Measurements from ENCODE around the gene KIF16B. TPM values are rescaled to one million over a fixed set of nuclear protein-coding genes. Genes with fewer than 3 reads are reported as not detected.

KIF16B gene
- total and polyA plus RNA-seq, 10 of the 15 experiments (the other 5 are each of a cell fraction or from before 2014, with no cell fraction given), result 0.21 to 5.2 (median 3.0) TPM

DNA sequence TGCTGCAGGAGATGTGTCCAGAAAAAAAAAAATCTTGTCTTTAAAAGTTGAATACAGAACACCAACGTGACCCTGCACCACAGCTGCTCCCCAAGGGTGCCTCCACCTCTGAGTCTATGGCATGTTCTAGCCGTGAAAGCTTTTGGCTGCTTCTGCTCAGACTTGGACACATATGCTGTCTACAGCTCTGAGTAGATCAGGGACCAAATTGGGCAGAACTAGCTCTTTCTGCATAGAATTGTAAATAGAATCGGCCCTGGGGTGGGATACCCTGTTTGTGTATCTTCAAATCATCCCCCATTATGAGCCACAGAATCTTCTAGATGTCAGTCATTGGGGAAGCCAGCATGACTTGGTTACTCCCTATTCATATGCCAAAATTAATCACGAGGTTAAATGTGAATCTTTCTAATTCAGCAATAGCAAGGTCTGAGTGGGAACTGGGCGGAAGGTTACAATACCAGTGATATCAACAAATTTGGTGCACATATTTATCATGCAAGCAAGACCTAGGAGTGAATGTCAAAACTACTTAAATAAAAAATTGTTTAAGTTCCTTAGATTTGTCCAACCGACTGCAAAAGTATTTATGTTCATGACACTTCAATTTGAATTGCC is 302.8 kb downstream of the KIF16B start:
- in situ Hi-C loops (cut with MboI), result no loop called here
- no peak for DNase-seq (ENCODE audit: low read depth, low spot score)
- BruUV-seq (replicated peaks), result no TSS peak
- H3K9me3 ChIP-seq (replicated peaks; ENCODE audit: control insufficient read depth, insufficient read depth, low read length), result no peaks in the 10 kb centered on the region; the same call in 2 of the 3 replicates
- H3K9ac ChIP-seq (ENCODE audit: control insufficient read depth, insufficient read depth, low read length), result no peak overlapping the region
- intact Hi-C loops (cut with micrococcal nuclease; ENCODE audit: unreplicated experiment), result loop anchor here (10.0 kb wide), 1 partner anchor 494 kb away; no protein-coding TSS in a partner anchor
- TF ChIP-seq SP1 (IDR thresholded peaks at IDR 0.05; ENCODE audit: low read depth, low read length) (no peak), RAD51 (IDR thresholded peaks at IDR 0.05) (no peak), CBX3 (IDR thresholded peaks at IDR 0.05; ENCODE audit: borderline replicate concordance, low read depth) (no peak), ASH2L (IDR thresholded peaks at IDR 0.05; ENCODE audit: borderline replicate concordance, low read depth) (no peak), ESRRA (IDR thresholded peaks at IDR 0.05; ENCODE audit: low read length) (no peak), SUZ12 (IDR thresholded peaks at IDR 0.05; ENCODE audit: unreplicated experiment) (no peak), YY1 (IDR thresholded peaks at IDR 0.05; ENCODE audit: low read depth, low read length) (no peak)
- no peaks in the 10 kb centered on the region for H3K79me2 ChIP-seq (ENCODE audit: control insufficient read depth, insufficient read depth, low read length)
- 31% methylated on average over 6 of the region's 6 CpGs for WGBS (ENCODE audit: insufficient coverage, insufficient replicate concordance, low lambda C conversion rate, missing lambda C conversion rate)
- RAD21 ChIA-PET (ENCODE audit: unreplicated experiment), result no interaction called here
- SMC1A ChIA-PET (ENCODE audit: uncharacterized antibody, unreplicated experiment), result no interaction called here
- no peaks in the 10 kb centered on the region for H3K27me3 ChIP-seq (replicated peaks in 1 of 2; ENCODE audit: control insufficient read depth in 2 of 2, insufficient read depth in 2 of 2, low read length in 1 of 2)
- CTCF ChIA-PET, result interaction anchor here (1.1 kb wide), 1 partner anchor 32 kb away, joined by 3 read pairs; no protein-coding TSS in a partner anchor
- ATAC-seq, result no peak
- no peak for FAIRE-seq
- H3K36me3 ChIP-seq (ENCODE audit: control insufficient read depth in 2 of 2, insufficient read depth in 2 of 2, low read length in 1 of 2), result no peaks in the 10 kb centered on the region
- POLR2A ChIA-PET, result no interaction called here
- H3K4me3 ChIP-seq, result no peak overlapping the region
- H3K4me2 ChIP-seq (ENCODE audit: control insufficient read depth, insufficient read depth), result no peak overlapping the region
- no peaks in the 10 kb centered on the region for H3K4me1 ChIP-seq (ENCODE audit: control insufficient read depth, insufficient read depth, low read length)
- H3K27ac ChIP-seq (ENCODE audit: control insufficient read depth, insufficient read depth), result no peak overlapping the region
- no peak overlapping the region for H2AFZ ChIP-seq (ENCODE audit: control insufficient read depth, low read depth, low read length)
- H4K20me1 ChIP-seq (ENCODE audit: control insufficient read depth, insufficient read depth), result no peaks in the 10 kb centered on the region

GRCh38 chr20:16267526-16267925 is 305.7 kb downstream of the KIF16B start:
- RAD21 ChIA-PET (ENCODE audit: unreplicated experiment), result no interaction called here
- Histone ChIP-seq H3K79me2 (ENCODE audit: control insufficient read depth, insufficient read depth, low read length) (no peaks in the 10 kb centered on the region), H3K36me3 (ENCODE audit: control insufficient read depth in 2 of 2, insufficient read depth in 2 of 2, low read length in 1 of 2) (no peaks in the 10 kb centered on the region), H2AFZ (ENCODE audit: control insufficient read depth, low read depth, low read length) (no peak overlapping the region), H3K4me2 (ENCODE audit: control insufficient read depth, insufficient read depth) (no peak overlapping the region), H3K27ac (ENCODE audit: control insufficient read depth, insufficient read depth) (no peak overlapping the region), H3K9ac (ENCODE audit: control insufficient read depth, insufficient read depth, low read length) (no peak overlapping the region), H3K4me1 (ENCODE audit: control insufficient read depth, insufficient read depth, low read length) (no peaks in the 10 kb centered on the region), H3K4me3 (no peak overlapping the region), H3K9me3 (replicated peaks; ENCODE audit: control insufficient read depth, insufficient read depth, low read length) (no peaks in the 10 kb centered on the region; the same call in 2 of the 3 replicates), H3K27me3 (replicated peaks in 1 of 2; ENCODE audit: control insufficient read depth in 2 of 2, insufficient read depth in 2 of 2, low read length in 1 of 2) (no peaks in the 10 kb centered on the region), H4K20me1 (ENCODE audit: control insufficient read depth, insufficient read depth) (no peaks in the 10 kb centered on the region)
- intact Hi-C loops (cut with micrococcal nuclease; ENCODE audit: unreplicated experiment) (no loop called here), in situ Hi-C loops (cut with MboI) (no loop called here)
- BruUV-seq (replicated peaks), result no TSS peak
- CTCF ChIA-PET, result no interaction called here
- DNase-seq (ENCODE audit: low read depth, low spot score) (no peak), FAIRE-seq (no peak), ATAC-seq (no peak)
- 57% methylated on average over 4 of the region's 4 CpGs for WGBS (ENCODE audit: insufficient coverage, insufficient replicate concordance, low lambda C conversion rate, missing lambda C conversion rate)
- POLR2A ChIA-PET, result no interaction called here
- SMC1A ChIA-PET (ENCODE audit: uncharacterized antibody, unreplicated experiment), result no interaction called here
- TF ChIP-seq, protein P1, sequence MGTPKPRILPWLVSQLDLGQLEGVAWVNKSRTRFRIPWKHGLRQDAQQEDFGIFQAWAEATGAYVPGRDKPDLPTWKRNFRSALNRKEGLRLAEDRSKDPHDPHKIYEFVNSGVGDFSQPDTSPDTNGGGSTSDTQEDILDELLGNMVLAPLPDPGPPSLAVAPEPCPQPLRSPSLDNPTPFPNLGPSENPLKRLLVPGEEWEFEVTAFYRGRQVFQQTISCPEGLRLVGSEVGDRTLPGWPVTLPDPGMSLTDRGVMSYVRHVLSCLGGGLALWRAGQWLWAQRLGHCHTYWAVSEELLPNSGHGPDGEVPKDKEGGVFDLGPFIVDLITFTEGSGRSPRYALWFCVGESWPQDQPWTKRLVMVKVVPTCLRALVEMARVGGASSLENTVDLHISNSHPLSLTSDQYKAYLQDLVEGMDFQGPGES (IDR thresholded peaks at IDR 0.05), result no peak
- TF ChIP-seq SUZ12 (IDR thresholded peaks at IDR 0.05; ENCODE audit: unreplicated experiment) (no peak), JUNB (IDR thresholded peaks at IDR 0.05) (no peak), SMC3 (IDR thresholded peaks at IDR 0.05; ENCODE audit: borderline replicate concordance, low read length) (no peak), IRF5 (IDR thresholded peaks at IDR 0.05; ENCODE audit: borderline replicate concordance) (no peak), TCF3 (IDR thresholded peaks at IDR 0.05; ENCODE audit: borderline replicate concordance, insufficient read depth, low read depth, low read length) (no peak), CBFB (IDR thresholded peaks at IDR 0.05; ENCODE audit: low read depth) (no peak)

Data from GM12878 (cell line).